Karpas-422 (cell line): ENCODE results near the gene TPGS1. TPM values are rescaled to one million over a fixed set of nuclear protein-coding genes. Genes with fewer than 3 reads are reported as not detected.

Experiments used
- DNase-seq: peaks from one replicate; pipeline ENCODE4 v3.0.0-alpha.2; 2015
- H2AFZ ChIP-seq: fragments of 200-600 bp; sonication (generic); 2 replicates; pipeline ENCODE4 v1.6.1; 2014; ENCODE audit warnings: antibody characterized with exemption, low read length, mixed read lengths
- H3K27ac ChIP-seq: fragments of 200-600 bp; sonication (generic); 2 replicates; pipeline ENCODE4 v1.5.1; 2014; ENCODE audit warnings: mild to moderate bottlenecking, low read length, moderate library complexity
- H3K27me3 ChIP-seq: fragments of 200-600 bp; sonication (generic); 2 replicates; pipeline ENCODE4 v1.6.1; 2014; ENCODE audit warnings: low read length, mixed read lengths
- H3K36me3 ChIP-seq: fragments of 200-600 bp; sonication (generic); 2 replicates; pipeline ENCODE4 v1.6.1; 2014; ENCODE audit warnings: low read length, mixed read lengths; ENCODE audit not compliant: insufficient read depth
- H3K4me1 ChIP-seq: fragments of 200-600 bp; sonication (generic); 2 replicates; pipeline ENCODE4 v1.6.1; 2014; ENCODE audit warnings: mild to moderate bottlenecking, low read length, mixed read lengths
- H3K4me2 ChIP-seq: fragments of 200-600 bp; sonication (generic); 2 replicates; pipeline ENCODE4 v1.6.1; 2014; ENCODE audit warnings: low read length, low read depth, mild to moderate bottlenecking; ENCODE audit not compliant: poor library complexity, severe bottlenecking
- H3K4me3 ChIP-seq: fragments of 200-600 bp; sonication (generic); 2 replicates; pipeline ENCODE4 v1.5.1; 2014; ENCODE audit warnings: mild to moderate bottlenecking, antibody characterized with exemption, low read length, mixed read lengths
- H3K79me2 ChIP-seq: fragments of 200-600 bp; sonication (generic); 2 replicates; pipeline ENCODE4 v1.6.1; 2014; ENCODE audit warnings: mild to moderate bottlenecking, low read length, mixed read lengths
- H3K9ac ChIP-seq: fragments of 200-600 bp; sonication (generic); 2 replicates; pipeline ENCODE4 v1.6.0; 2014; ENCODE audit warnings: low read length
- H3K9me2 ChIP-seq: fragments of 200-600 bp; sonication (generic), shearing (Covaris generic); replicated peaks from 2 replicates; pipeline ENCODE4 v1.6.0; 2014; ENCODE audit warnings: mild to moderate bottlenecking, low read length, moderate library complexity; ENCODE audit not compliant: insufficient read depth
- H3K9me3 ChIP-seq: fragments of 300-700, 200-600 bp; sonication (generic); 2 replicates; pipeline ENCODE4 v1.6.1; 2014; ENCODE audit warnings: low read length, mixed read lengths
- H4K20me1 ChIP-seq: fragments of 200-600 bp; sonication (generic); 2 replicates; pipeline ENCODE4 v1.6.1; 2014; ENCODE audit warnings: mild to moderate bottlenecking, antibody characterized with exemption, low read length, low read depth; ENCODE audit not compliant: insufficient read depth
- total RNA-seq: library from RNA; depleted of rRNA; stranded (reverse); fragments of >200 nt; shearing (Covaris generic); gene quantifications from 2 replicates; pipeline ENCODE4 v1.2.3, GENCODE V29; 2014; ENCODE audit warnings: low replicate concordance; rRNA removed

The TPGS1 gene
- total RNA-seq, 1 experiment from 2014 or later: 13.8 TPM

DNA sequence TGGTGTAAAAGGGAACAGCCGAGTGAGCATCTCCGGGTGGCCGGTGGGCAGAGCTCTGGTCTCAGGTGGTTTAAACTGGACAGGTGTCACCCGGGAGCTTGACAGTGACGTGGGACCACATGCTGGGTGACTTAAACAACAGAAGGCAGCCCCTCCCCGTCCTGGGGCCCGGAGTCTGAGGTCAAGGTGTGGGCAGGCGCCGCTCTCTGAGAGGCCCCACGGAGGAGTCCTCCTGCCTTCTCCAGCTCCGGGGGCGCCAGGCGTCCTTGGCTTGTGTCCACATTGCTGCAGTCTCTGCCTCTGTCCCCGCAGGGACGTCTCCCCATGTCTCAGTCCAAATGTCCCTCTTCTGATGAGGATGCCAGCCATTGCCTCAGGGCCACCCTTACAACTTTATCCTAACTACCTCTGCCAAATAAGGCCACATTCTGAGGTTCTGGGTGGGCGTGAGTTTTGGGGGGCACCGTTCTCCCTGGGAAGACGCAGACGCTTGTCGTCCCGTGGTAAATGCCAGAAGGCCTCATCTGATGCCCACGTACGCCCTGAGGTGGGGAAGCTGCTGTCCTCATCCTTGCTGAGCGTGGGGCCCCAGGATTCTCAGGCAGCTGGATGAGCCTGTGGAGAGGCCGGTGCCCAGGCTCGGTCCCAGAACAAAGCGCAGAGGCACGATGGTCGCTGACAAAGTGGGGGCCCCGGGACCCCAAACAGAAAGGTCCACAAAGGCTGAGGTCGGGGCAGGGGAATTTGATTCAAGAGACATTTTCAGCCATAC is 49.5 kb downstream of the TPGS1 start:
- Histone ChIP-seq H3K9me2 (no peaks in the 10 kb centered on the region), H2AFZ (no peak overlapping the region), H3K9ac (no peak overlapping the region), H3K36me3 (no peaks in the 10 kb centered on the region), H4K20me1 (no peaks in the 10 kb centered on the region), H3K4me3 (no peak overlapping the region), H3K27me3 (no peaks in the 10 kb centered on the region), H3K27ac (no peak overlapping the region), H3K9me3 (no peaks in the 10 kb centered on the region), H3K79me2 (no peaks in the 10 kb centered on the region), H3K4me2 (no peak overlapping the region), H3K4me1 (no peaks in the 10 kb centered on the region)
- DNase-seq: no peak

DNA sequence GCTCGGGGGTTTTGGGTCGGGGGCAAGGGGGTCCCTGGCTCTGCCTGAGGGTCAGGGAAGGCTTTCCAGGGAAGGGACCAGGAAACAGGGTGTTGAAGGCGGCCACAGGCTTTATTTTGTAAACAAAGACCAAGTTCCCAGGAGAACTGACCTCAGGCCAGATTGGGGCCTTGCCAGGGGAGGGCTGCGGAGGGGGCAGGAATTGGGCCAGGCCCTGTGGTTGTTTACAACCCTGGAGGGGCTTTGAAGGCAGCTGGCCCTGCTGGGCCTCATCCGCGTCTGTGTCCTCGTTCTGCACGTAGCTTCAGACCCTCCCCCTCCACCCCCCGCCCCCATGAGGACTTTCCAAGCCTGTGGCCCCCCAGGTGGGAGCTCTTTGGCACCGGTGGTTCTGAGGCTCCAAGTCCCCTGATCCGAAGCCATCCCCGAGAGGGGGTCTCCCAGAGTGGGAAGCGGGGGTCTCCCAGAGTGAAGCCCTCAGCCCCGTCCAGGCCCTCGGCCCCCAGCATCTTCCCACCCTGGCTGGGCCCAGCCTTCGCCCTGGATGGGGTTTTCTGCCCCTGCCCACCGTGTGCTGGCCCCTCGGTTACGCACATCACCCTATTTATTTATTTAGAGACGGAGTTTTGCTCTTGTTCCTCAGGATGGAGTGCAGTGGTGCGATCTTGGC is 51.6 kb downstream of the TPGS1 start:
- no peaks in the 10 kb centered on the region for H3K9me3 ChIP-seq
- H3K9ac ChIP-seq: no peak overlapping the region
- no peaks in the 10 kb centered on the region for H4K20me1 ChIP-seq
- H3K4me1 ChIP-seq: no peaks in the 10 kb centered on the region
- no peak overlapping the region for H3K4me3 ChIP-seq
- no peak overlapping the region for H2AFZ ChIP-seq
- no peak overlapping the region for H3K4me2 ChIP-seq
- H3K27ac ChIP-seq: no peak overlapping the region
- DNase-seq: no peak
- no peaks in the 10 kb centered on the region for H3K79me2 ChIP-seq
- H3K9me2 ChIP-seq: no peaks in the 10 kb centered on the region
- H3K36me3 ChIP-seq: no peaks in the 10 kb centered on the region
- H3K27me3 ChIP-seq: no peaks in the 10 kb centered on the region

- no peaks in the 10 kb centered on the region for H3K36me3 ChIP-seq
- H3K4me3 ChIP-seq: no peak overlapping the region
- no peak overlapping the region for H3K27ac ChIP-seq
- H3K27me3 ChIP-seq: no peaks in the 10 kb centered on the region
- no peak overlapping the region for H3K4me2 ChIP-seq
- no peak overlapping the region for H2AFZ ChIP-seq
- no peak overlapping the region for H3K9ac ChIP-seq
- H3K9me2 ChIP-seq: no peaks in the 10 kb centered on the region
- H3K79me2 ChIP-seq: no peaks in the 10 kb centered on the region
- H3K4me1 ChIP-seq: no peaks in the 10 kb centered on the region
- no peaks in the 10 kb centered on the region for H3K9me3 ChIP-seq
- DNase-seq: no peak
- no peaks in the 10 kb centered on the region for H4K20me1 ChIP-seq
Measured at GRCh38 chr19:560121-560520, 52.8 kb downstream of the TPGS1 start.

- Histone ChIP-seq H3K4me1 (peaks cover 5% of the 10 kb centered on the region), H2AFZ (no peak overlapping the region), H3K36me3 (no peaks in the 10 kb centered on the region), H3K27ac (no peak overlapping the region), H3K9ac (no peak overlapping the region), H3K9me3 (no peaks in the 10 kb centered on the region), H3K4me3 (no peak overlapping the region), H3K9me2 (no peaks in the 10 kb centered on the region), H4K20me1 (no peaks in the 10 kb centered on the region), H3K27me3 (no peaks in the 10 kb centered on the region), H3K79me2 (no peaks in the 10 kb centered on the region), H3K4me2 (no peak overlapping the region)
- no peak for DNase-seq
Measured at GRCh38 chr19:566403-566802, 59.1 kb downstream of the TPGS1 start.

DNA sequence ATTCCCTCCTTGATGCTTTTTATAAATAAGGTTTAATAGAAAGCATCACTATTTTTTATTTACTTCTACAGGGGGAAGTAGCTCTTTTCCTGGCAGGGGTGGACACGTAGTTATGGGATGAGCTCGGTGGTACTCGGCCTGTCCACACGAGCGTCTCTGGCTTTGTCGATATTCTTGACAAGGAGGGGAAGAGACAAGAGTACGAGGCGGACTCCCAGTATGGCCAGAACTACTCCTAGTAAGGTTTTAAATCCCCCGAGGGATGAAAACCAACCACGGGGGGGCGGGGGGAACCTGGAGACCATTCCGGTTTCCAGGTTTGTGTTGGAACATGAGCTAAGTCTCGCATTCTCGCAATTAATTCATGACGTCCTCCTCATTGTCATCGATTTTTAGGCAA is 59.5 kb downstream of the TPGS1 start:
- no peak for DNase-seq
- no peaks in the 10 kb centered on the region for H3K9me2 ChIP-seq
- no peaks in the 10 kb centered on the region for H3K79me2 ChIP-seq
- H3K36me3 ChIP-seq: no peaks in the 10 kb centered on the region
- no peaks in the 10 kb centered on the region for H3K27me3 ChIP-seq
- no peak overlapping the region for H3K4me2 ChIP-seq
- no peaks in the 10 kb centered on the region for H3K9me3 ChIP-seq
- H2AFZ ChIP-seq: no peak overlapping the region
- no peak overlapping the region for H3K4me3 ChIP-seq
- H3K4me1 ChIP-seq: peaks cover 9% of the 10 kb centered on the region
- H3K27ac ChIP-seq: no peak overlapping the region
- no peaks in the 10 kb centered on the region for H4K20me1 ChIP-seq
- H3K9ac ChIP-seq: no peak overlapping the region

- Histone ChIP-seq H3K36me3 (no peaks in the 10 kb centered on the region), H3K4me1 (peaks cover 11% of the 10 kb centered on the region), H3K4me3 (no peak overlapping the region), H3K4me2 (no peak overlapping the region), H3K9me3 (no peaks in the 10 kb centered on the region), H3K27ac (no peak overlapping the region), H3K9ac (no peak overlapping the region), H3K9me2 (no peaks in the 10 kb centered on the region), H2AFZ (no peak overlapping the region), H3K79me2 (no peaks in the 10 kb centered on the region), H3K27me3 (no peaks in the 10 kb centered on the region), H4K20me1 (no peaks in the 10 kb centered on the region)
- no peak for DNase-seq
Measured at GRCh38 chr19:567296-567900, 60.1 kb downstream of the TPGS1 start.

Other genes with a start within 250 kb of the TPGS1 start
- gene PLPP2, start 216.1 kb upstream of the TPGS1 start, total RNA-seq: 0.04 and 0.26 TPM in 2 replicates
- gene MIER2, start 162.7 kb upstream of the TPGS1 start, total RNA-seq: 7.9 and 15.3 TPM in 2 replicates
- not detected in 2 replicates for gene C2CD4C, start 98.3 kb upstream of the TPGS1 start, total RNA-seq
- not detected in 2 replicates for gene SHC2, start 46.5 kb upstream of the TPGS1 start, total RNA-seq
- 0.11 and 0.97 TPM in 2 replicates for gene MADCAM1, start 11.0 kb upstream of the TPGS1 start, total RNA-seq
- gene CDC34, start 24.3 kb downstream of the TPGS1 start, total RNA-seq: 25.7 and 96.8 TPM in 2 replicates
- 0.32 TPM in 1 of 2 replicates, not detected in the other for gene GZMM, start 36.6 kb downstream of the TPGS1 start, total RNA-seq
- 124 and 186 TPM in 2 replicates for gene BSG, start 65.1 kb downstream of the TPGS1 start, total RNA-seq
- not detected in 2 replicates for gene HCN2, start 82.4 kb downstream of the TPGS1 start, total RNA-seq
- gene POLRMT, start 126.0 kb downstream of the TPGS1 start, total RNA-seq: 51.5 and 60.6 TPM in 2 replicates
- not detected in 2 replicates for gene FGF22, start 132.4 kb downstream of the TPGS1 start, total RNA-seq
- 36.5 and 66.5 TPM in 2 replicates for gene RNF126, start 155.7 kb downstream of the TPGS1 start, total RNA-seq
- 2.3 and 3.0 TPM in 2 replicates for gene FSTL3, start 168.9 kb downstream of the TPGS1 start, total RNA-seq
- not detected in 2 replicates for gene PRSS57, start 188.0 kb downstream of the TPGS1 start, total RNA-seq
- gene PALM, start 201.4 kb downstream of the TPGS1 start, total RNA-seq: 3.5 TPM in 1 of 2 replicates, not detected in the other
- not detected in 2 replicates for gene MISP, start 243.6 kb downstream of the TPGS1 start, total RNA-seq